NCI-H1436 (cell line): ENCODE results near the gene LEKR1.

Source experiments
- DNase-seq: peaks from one replicate; lab custom pipeline; 2025; lab: John Stamatoyannopoulos, UW

LEKR1 gene

GRCh38 chr3:157061265-157061664, 235.1 kb downstream of the LEKR1 start:
- no peak for DNase-seq

- DNase-seq, result no peak
Observed at GRCh38 chr3:157063469-157063868, 237.3 kb downstream of the LEKR1 start.

- DNase-seq, result no peak
Observed at GRCh38 chr3:157063926-157064325, 237.8 kb downstream of the LEKR1 start.

- no peak for DNase-seq
Observed at GRCh38 chr3:157064402-157064801, 238.2 kb downstream of the LEKR1 start.

- no peak for DNase-seq
Observed at GRCh38 chr3:157065201-157065600, 239.0 kb downstream of the LEKR1 start.

GRCh38 chr3:157066335-157067098, 240.4 kb downstream of the LEKR1 start:
- DNase-seq, result no peak

GRCh38 chr3:157067114-157067513, 241.0 kb downstream of the LEKR1 start:
- DNase-seq, result no peak

- DNase-seq, result no peak
Observed at GRCh38 chr3:157069406-157069805, 243.3 kb downstream of the LEKR1 start.

- no peak for DNase-seq
Observed at GRCh38 chr3:157069846-157070677, 243.9 kb downstream of the LEKR1 start.

- no peak for DNase-seq
Observed at GRCh38 chr3:157070678-157070999, 244.5 kb downstream of the LEKR1 start.

- no peak for DNase-seq
Observed at GRCh38 chr3:157071744-157072525, 245.8 kb downstream of the LEKR1 start.

- DNase-seq, result no peak
Observed at GRCh38 chr3:157073810-157074209, 247.7 kb downstream of the LEKR1 start.

- no peak for DNase-seq
Observed at GRCh38 chr3:157074490-157074889, 248.3 kb downstream of the LEKR1 start.

- DNase-seq, result no peak
Observed at GRCh38 chr3:157074981-157075380, 248.8 kb downstream of the LEKR1 start.

- DNase-seq, result no peak
Observed at GRCh38 chr3:157075693-157076420, 249.7 kb downstream of the LEKR1 start.

- DNase-seq, result no peak
Observed at GRCh38 chr3:157077565-157077991, 251.4 kb downstream of the LEKR1 start.

- no peak for DNase-seq
Observed at GRCh38 chr3:157078131-157078810, 252.1 kb downstream of the LEKR1 start.

- DNase-seq, result no peak
Observed at GRCh38 chr3:157078811-157079185, 252.6 kb downstream of the LEKR1 start.

GRCh38 chr3:157079676-157080369, 253.7 kb downstream of the LEKR1 start:
- DNase-seq, result no peak

GRCh38 chr3:157081626-157082210, 255.6 kb downstream of the LEKR1 start:
- no peak for DNase-seq
